ENCODE results near the gene ADCY3.

- TF ChIP-seq POLR2A (IDR thresholded peaks at IDR 0.05), result no peak
- no peak for TF ChIP-seq CTCF (IDR thresholded peaks at IDR 0.05)
These were observed 26.1 kb downstream of the ADCY3 start for GRCh38 chr2:24893934-24894333.
